MCF 10A (cell line): ENCODE measurements around the gene LACRT. TPM values are rescaled to one million over a fixed set of nuclear protein-coding genes. Genes with fewer than 3 reads are reported as not detected.
"Not testable (repeated sequence)": the region's sequence is repeated elsewhere in the genome, so short reads cannot be mapped to it uniquely, and the experiment has no call there.

Source experiments
- BruUV-seq: library from RNA; stranded (reverse); fragments of 400-500 nt; replicated peaks from 2 replicates; lab custom pipeline; 2021; lab: Mats Ljungman, UMichigan
- CTCF ChIA-PET: fragments of 300-600 bp; sonication (Branson Sonifier 250); formaldehyde crosslinking; extraction: SDS; loops from one replicate; lab custom pipeline; 2021; ENCODE audit warnings: antibody characterized with exemption, inconsistent platforms; lab: Yijun Ruan, JAX
- POLR2A ChIA-PET: fragments of 300-600, 350-650 bp; sonication (Branson Sonifier 250); formaldehyde crosslinking; extraction: SDS; loops from one replicate; lab custom pipeline; 2020; ENCODE audit warnings: antibody characterized with exemption, inconsistent platforms; lab: Yijun Ruan, JAX
- DNase-seq: peaks from one replicate; pipeline ENCODE4 v3.0.0-alpha.2; 2018; ENCODE audit not compliant: unreplicated experiment
- H3K27ac Mint-ChIP-seq: one replicate; pipeline ENCODE4 v1.8.0; 2022; ENCODE audit warnings: mild to moderate bottlenecking, low read depth, mixed read lengths; ENCODE audit not compliant: unreplicated experiment
- H3K27me3 Mint-ChIP-seq: one replicate; pipeline ENCODE4 v1.8.0; 2022; ENCODE audit warnings: mixed read lengths; ENCODE audit not compliant: insufficient read depth, unreplicated experiment
- H3K36me3 Mint-ChIP-seq: one replicate; pipeline ENCODE4 v1.8.0; 2022; ENCODE audit warnings: mild to moderate bottlenecking, moderate library complexity, mixed read lengths; ENCODE audit not compliant: insufficient read depth, unreplicated experiment
- H3K4me1 Mint-ChIP-seq: one replicate; pipeline ENCODE4 v1.8.0; 2022; ENCODE audit warnings: mixed read lengths; ENCODE audit not compliant: insufficient read depth, unreplicated experiment
- H3K4me3 Mint-ChIP-seq: one replicate; pipeline ENCODE4 v1.8.0; 2022; ENCODE audit warnings: mild to moderate bottlenecking, moderate library complexity, mixed read lengths; ENCODE audit not compliant: unreplicated experiment
- H3K9me3 Mint-ChIP-seq: one replicate; pipeline ENCODE4 v1.8.0; 2022; ENCODE audit warnings: mixed read lengths; ENCODE audit not compliant: unreplicated experiment
- CTCF ChIP-seq: fragments of 200-600 bp; IDR thresholded peaks from one replicate; pipeline ENCODE4 v1.8.0; 2022; ENCODE audit warnings: antibody characterized with exemption, mild to moderate bottlenecking; ENCODE audit not compliant: unreplicated experiment
- intact Hi-C: fragments of 100-400 bp; cut with micrococcal nuclease; formaldehyde crosslinking; loops from 2 replicates; pipeline ENCODE4 v1.14.1; 2022
- total RNA-seq: library from RNA; stranded (reverse); gene quantifications from 2 replicates; pipeline ENCODE4 v1.2.3, GENCODE V29; 2022

The LACRT gene
- total RNA-seq, 1 experiment from 2014 or later: not detected

- no peak for DNase-seq
- Mint-ChIP-seq H3K4me1 (no peaks in the 10 kb centered on the region), H3K36me3 (peaks cover 6% of the 10 kb centered on the region), H3K27me3 (peaks cover 47% of the 10 kb centered on the region), H3K4me3 (no peak overlapping the region), H3K27ac (no peak overlapping the region), H3K9me3 (no peaks in the 10 kb centered on the region)
- ChIA-PET CTCF (interaction anchor here (0.6 kb wide), 2 partner anchors 59 to 244 kb away, joined by 3 to 4 read pairs; no protein-coding TSS in a partner anchor), POLR2A (interaction anchor here (0.6 kb wide), 1 partner anchor 737 kb away, joined by 3 read pairs; no protein-coding TSS in a partner anchor)
- no TSS peak for BruUV-seq
- intact Hi-C loops: loop anchor here (5.0 kb wide), 1 partner anchor 34 kb away; no protein-coding TSS in a partner anchor
- no peak for TF ChIP-seq CTCF
Measured at GRCh38 chr12:54641554-54641953, 6.9 kb upstream of the LACRT start.

DNA sequence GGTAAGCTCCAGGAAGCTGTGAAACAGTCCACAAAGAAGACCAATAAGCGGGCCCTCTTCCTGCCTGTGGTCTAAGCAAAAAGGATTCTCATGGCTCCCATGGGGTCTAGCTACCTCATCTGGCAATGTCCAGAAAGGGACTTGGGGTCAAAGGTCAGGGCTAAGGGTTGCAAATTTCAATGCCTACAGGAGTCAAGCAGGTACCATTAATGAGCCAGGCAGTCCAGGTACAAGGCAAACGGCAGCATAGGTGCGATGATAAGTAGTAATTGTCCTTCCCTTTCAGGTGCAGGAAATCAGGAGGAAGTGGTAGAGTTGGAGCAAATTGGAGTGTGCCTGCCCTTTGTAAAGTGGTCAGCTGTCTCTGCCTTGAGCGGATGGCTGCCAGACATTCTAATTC is 6.4 kb upstream of the LACRT start:
- Mint-ChIP-seq H3K27me3 (peaks cover 42% of the 10 kb centered on the region), H3K4me3 (no peak overlapping the region), H3K27ac (no peak overlapping the region), H3K9me3 (no peaks in the 10 kb centered on the region), H3K4me1 (no peaks in the 10 kb centered on the region), H3K36me3 (peaks cover 6% of the 10 kb centered on the region)
- TF ChIP-seq CTCF: no peak
- DNase-seq: no peak
- ChIA-PET CTCF (interaction anchor here (0.5 to 2.0 kb wide), 6 partner anchors 38 to 402 kb away, joined by 3 to 5 read pairs (median 3); no protein-coding TSS in a partner anchor), POLR2A (no interaction called here)
- BruUV-seq: no TSS peak
- intact Hi-C loops: loop anchor here (5.0 kb wide), 1 partner anchor 34 kb away; no protein-coding TSS in a partner anchor

GRCh38 chr12:54639112-54639511 is 4.4 kb upstream of the LACRT start:
- CTCF ChIA-PET: interaction anchor here (0.6 to 2.0 kb wide), 2 partner anchors 15 to 43 kb away, joined by 3 to 5 read pairs; no protein-coding TSS in a partner anchor

DNA sequence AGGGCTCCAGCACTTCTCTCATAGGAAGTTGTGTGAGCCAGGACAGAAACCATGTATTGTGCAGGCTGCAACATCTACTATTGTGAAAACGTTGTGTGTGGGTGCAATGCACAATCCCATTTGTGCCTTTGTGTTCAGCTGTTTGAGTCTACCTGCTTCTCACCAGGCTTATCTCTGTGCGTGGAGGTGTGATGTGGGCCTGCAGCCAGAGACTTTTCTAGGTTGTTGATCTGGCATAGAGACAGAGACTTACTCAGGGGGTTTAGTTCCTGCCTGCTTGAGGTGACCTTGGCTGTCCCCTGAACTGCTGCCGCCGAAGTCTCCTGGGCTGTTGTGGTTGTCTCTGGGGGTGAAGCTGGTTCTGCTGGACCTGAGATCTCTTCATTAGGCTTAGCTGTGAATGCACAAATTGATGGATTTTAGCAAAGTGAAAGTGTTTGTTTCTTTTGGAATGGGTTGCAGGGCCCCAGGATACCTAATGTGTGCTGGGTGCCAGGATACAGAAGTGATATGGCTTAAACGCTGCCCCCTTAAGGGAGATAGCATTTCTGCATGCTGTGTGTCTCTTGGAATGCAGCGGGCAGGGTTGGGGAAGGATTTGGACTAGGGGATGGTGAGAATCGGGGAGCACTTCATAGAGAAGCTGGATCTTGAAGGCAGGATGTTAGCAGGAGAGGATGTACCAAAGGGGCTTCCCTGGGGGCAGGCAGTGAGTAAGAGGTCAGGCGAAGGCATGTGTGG is 2.5 kb downstream of the LACRT start:
- H3K4me3 Mint-ChIP-seq: no peak overlapping the region
- BruUV-seq: no TSS peak
- H3K4me1 Mint-ChIP-seq: no peaks in the 10 kb centered on the region

More at GRCh38 chr12:54639112-54639511, 4.4 kb upstream of the LACRT start:
- H3K27ac Mint-ChIP-seq, POLR2A ChIA-PET, intact Hi-C loops, H3K36me3 Mint-ChIP-seq, BruUV-seq, H3K4me3 Mint-ChIP-seq, DNase-seq, H3K4me1 Mint-ChIP-seq, H3K9me3 Mint-ChIP-seq: not testable (repeated sequence)
- H3K27me3 Mint-ChIP-seq: peaks cover 24% of the 10 kb centered on the region

More for the DNA sequence above, 2.5 kb downstream of the LACRT start:
- Mint-ChIP-seq H3K36me3 (no peaks in the 10 kb centered on the region), H3K27me3 (peaks cover 47% of the 10 kb centered on the region), H3K9me3 (peaks cover 6% of the 10 kb centered on the region), H3K27ac (no peak overlapping the region)
- DNase-seq: no peak
- peak; percentile 7 for TF ChIP-seq CTCF
- CTCF ChIA-PET: interaction anchor here (0.5 to 0.8 kb wide), 3 partner anchors 19 to 326 kb away, joined by 3 to 4 read pairs (median 4); no protein-coding TSS in a partner anchor
- POLR2A ChIA-PET: no interaction called here
- intact Hi-C loops: no loop called here
